Vagina (tissue), 2 donors: ENCODE measurements around the gene EIF3K.

ENCODE experiments used
- POLR2A ChIP-seq, 2 donors: fragments of 450-650 bp; IDR thresholded peaks; one replicate each; pipeline ENCODE4 v1.6.1; 2017; ENCODE audit warnings: antibody characterized with exemption in 2 of 2, mild to moderate bottlenecking in 2 of 2, moderate library complexity in 2 of 2
- POLR2AphosphoS5 ChIP-seq, 2 donors: sonication (generic); formaldehyde crosslinking; IDR thresholded peaks; one replicate each; pipeline ENCODE4 v1.9.0; 2017; ENCODE audit warnings: antibody characterized with exemption in 2 of 2, mild to moderate bottlenecking in 2 of 2, low read depth in 1 of 2; ENCODE audit not compliant: insufficient read depth in 1 of 2
- TF ChIP-seq, protein P1 (sequence below), 3 experiments: fragments of 450-650 bp in 2 of 3; fragments of 200-600 bp in 1 of 3; sonication (generic) in 1 of 3; IDR thresholded peaks; one replicate each; pipeline ENCODE4 v1.5.1; 2017 to 2019; ENCODE audit warnings: antibody characterized with exemption in 3 of 3, mild to moderate bottlenecking in 2 of 3, moderate library complexity in 2 of 3

DNA sequence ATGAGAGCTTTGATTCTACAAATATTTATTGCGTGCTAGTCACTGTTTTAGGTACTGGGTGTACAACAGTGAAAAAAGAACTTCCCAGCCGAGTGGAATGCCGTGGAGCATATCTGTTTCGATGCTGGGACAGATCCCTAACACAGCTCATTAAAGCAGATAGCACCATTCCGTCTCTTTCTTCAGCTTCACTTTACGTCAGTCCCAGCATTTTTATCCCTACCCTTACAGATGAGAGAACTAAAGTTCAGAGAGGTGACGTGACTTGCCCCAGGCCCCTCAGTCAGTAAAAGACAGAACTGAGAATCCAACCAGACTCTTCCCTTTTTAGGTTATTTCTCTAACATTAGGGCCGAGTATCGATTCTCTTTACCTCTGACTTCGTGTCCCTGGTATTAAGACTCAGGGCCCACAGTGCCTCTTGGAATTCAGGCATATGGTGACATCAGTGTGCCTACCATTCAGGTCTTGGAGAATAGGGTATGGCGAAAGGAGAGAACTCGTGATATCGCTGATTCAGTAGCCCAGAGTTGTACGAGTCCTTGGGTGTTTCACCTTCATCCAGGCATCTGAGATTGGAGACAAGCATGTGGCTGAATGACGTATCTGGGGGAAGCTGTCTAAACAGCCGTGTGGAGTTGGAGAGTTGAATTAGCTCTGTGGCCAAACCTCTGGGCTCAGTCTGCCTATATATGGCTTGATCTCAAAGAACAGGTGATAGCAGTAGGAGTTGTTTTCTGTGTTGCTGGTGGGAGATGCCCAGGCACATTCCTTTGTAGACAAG, 55.6 kb downstream of the EIF3K start:
- TF ChIP-seq, protein P1, sequence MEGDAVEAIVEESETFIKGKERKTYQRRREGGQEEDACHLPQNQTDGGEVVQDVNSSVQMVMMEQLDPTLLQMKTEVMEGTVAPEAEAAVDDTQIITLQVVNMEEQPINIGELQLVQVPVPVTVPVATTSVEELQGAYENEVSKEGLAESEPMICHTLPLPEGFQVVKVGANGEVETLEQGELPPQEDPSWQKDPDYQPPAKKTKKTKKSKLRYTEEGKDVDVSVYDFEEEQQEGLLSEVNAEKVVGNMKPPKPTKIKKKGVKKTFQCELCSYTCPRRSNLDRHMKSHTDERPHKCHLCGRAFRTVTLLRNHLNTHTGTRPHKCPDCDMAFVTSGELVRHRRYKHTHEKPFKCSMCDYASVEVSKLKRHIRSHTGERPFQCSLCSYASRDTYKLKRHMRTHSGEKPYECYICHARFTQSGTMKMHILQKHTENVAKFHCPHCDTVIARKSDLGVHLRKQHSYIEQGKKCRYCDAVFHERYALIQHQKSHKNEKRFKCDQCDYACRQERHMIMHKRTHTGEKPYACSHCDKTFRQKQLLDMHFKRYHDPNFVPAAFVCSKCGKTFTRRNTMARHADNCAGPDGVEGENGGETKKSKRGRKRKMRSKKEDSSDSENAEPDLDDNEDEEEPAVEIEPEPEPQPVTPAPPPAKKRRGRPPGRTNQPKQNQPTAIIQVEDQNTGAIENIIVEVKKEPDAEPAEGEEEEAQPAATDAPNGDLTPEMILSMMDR (IDR thresholded peaks at IDR 0.05) = no peak
- TF ChIP-seq POLR2A (IDR thresholded peaks at IDR 0.05) = no peak
- peak in 1 of 2 donors; percentile 63 for TF ChIP-seq POLR2AphosphoS5 (IDR thresholded peaks at IDR 0.05; ENCODE audit: insufficient read depth in 1 of 2, low read depth in 1 of 2)
